Lower lobe of right lung (tissue), 2 donors: ENCODE results near the gene GPR137. TPM values are rescaled to one million over a fixed set of nuclear protein-coding genes. Genes with fewer than 3 reads are reported as not detected.

Source experiments
- ATAC-seq, 2 donors: fragments of 200-7000 bp; cut with Tn5 transposase; one replicate each; pipeline ENCODE4 v1.9.1; 2020 to 2022; ENCODE audit warnings: mild to moderate bottlenecking in 2 of 2, moderate library complexity in 2 of 2
- DNase-seq: peaks from one replicate; pipeline ENCODE4 v3.0.0-alpha.2; 2020
- H3K27ac ChIP-seq: fragments of 200-600 bp; one replicate; pipeline ENCODE4 v1.8.0; 2022
- H3K27me3 ChIP-seq: fragments of 200-600 bp; one replicate; pipeline ENCODE4 v1.8.0; 2022; ENCODE audit warnings: low read depth
- H3K36me3 ChIP-seq: fragments of 200-600 bp; one replicate; pipeline ENCODE4 v1.8.0; 2022; ENCODE audit warnings: mild to moderate bottlenecking
- H3K4me1 ChIP-seq: fragments of 200-600 bp; one replicate; pipeline ENCODE4 v1.8.0; 2022
- H3K4me3 ChIP-seq: fragments of 200-600 bp; one replicate; pipeline ENCODE4 v1.8.0; 2022; ENCODE audit warnings: mild to moderate bottlenecking
- H3K9me3 ChIP-seq: fragments of 200-600 bp; one replicate; pipeline ENCODE4 v1.8.0; 2022
- intact Hi-C: fragments of 100-400 bp; cut with DNase I; formaldehyde crosslinking; loops from one replicate; pipeline ENCODE4 v1.11.0; 2022
- total RNA-seq: library from RNA; stranded (reverse); fragmentation: NEBNext Ultra II Directional; extraction: Animal tissue kit (Norgen Biotek cat#: 25700); gene quantifications from one replicate; pipeline ENCODE4 v1.2.1, GENCODE V29; 2021
- TF ChIP-seq, protein P1 (sequence below): fragments of 200-600 bp; IDR thresholded peaks from one replicate; pipeline ENCODE4 v1.8.0; 2022; ENCODE audit warnings: antibody characterized with exemption, mild to moderate bottlenecking
- donor health status: DM: no; HTN: yes; CAD: no; lungs with severe emphysema.

GPR137 gene
- total RNA-seq, 1 donor from 2014 or later, result 37.7 TPM

DNA sequence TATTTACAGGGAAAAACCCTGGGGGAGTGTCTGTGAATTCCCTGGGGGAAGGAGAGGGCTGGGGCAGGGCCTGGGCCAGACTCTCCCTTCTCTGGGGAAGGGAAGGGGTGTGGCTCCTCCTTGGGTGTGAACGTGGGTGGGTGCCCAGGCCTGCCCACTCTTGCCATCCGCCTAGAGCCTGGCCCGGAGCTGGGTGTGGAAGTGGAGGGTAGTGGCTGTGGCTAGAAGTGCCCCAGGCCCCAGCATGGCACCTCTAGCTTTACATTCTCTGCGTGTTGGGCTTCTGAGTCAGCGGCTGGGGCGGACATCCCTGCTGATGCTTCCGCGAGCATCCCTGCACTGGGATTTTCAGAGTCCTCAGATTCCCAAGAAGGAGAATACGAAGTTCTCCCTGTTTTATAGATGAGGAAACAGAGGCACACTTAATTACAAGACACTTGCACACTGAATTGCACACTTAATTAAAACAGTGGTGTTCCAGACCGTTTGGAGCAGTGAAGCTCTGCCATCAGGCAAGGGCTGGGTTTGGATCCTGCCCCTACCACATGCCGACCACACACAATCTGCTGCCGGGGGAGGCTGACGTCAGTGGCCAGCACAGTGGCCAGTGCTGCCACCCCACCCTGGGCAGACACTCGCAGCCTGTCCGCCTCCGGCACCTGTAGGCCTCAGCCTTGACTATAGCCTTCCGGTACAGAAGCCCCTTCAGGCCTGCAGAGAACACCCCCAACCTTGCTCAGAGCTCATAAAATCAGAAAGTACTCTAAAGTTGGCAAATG, 8.8 kb upstream of the GPR137 start:
- Histone ChIP-seq H3K36me3 (peaks cover 51% of the 10 kb centered on the region), H3K27ac (no peak overlapping the region), H3K9me3 (no peaks in the 10 kb centered on the region), H3K27me3 (no peaks in the 10 kb centered on the region), H3K4me3 (no peak overlapping the region), H3K4me1 (peaks cover 10% of the 10 kb centered on the region)
- TF ChIP-seq, protein P1, sequence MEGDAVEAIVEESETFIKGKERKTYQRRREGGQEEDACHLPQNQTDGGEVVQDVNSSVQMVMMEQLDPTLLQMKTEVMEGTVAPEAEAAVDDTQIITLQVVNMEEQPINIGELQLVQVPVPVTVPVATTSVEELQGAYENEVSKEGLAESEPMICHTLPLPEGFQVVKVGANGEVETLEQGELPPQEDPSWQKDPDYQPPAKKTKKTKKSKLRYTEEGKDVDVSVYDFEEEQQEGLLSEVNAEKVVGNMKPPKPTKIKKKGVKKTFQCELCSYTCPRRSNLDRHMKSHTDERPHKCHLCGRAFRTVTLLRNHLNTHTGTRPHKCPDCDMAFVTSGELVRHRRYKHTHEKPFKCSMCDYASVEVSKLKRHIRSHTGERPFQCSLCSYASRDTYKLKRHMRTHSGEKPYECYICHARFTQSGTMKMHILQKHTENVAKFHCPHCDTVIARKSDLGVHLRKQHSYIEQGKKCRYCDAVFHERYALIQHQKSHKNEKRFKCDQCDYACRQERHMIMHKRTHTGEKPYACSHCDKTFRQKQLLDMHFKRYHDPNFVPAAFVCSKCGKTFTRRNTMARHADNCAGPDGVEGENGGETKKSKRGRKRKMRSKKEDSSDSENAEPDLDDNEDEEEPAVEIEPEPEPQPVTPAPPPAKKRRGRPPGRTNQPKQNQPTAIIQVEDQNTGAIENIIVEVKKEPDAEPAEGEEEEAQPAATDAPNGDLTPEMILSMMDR, result no peak
- intact Hi-C loops, result no loop called here
- peak; percentile 22 to 33 for ATAC-seq
- DNase-seq, result peak; percentile 53

DNA sequence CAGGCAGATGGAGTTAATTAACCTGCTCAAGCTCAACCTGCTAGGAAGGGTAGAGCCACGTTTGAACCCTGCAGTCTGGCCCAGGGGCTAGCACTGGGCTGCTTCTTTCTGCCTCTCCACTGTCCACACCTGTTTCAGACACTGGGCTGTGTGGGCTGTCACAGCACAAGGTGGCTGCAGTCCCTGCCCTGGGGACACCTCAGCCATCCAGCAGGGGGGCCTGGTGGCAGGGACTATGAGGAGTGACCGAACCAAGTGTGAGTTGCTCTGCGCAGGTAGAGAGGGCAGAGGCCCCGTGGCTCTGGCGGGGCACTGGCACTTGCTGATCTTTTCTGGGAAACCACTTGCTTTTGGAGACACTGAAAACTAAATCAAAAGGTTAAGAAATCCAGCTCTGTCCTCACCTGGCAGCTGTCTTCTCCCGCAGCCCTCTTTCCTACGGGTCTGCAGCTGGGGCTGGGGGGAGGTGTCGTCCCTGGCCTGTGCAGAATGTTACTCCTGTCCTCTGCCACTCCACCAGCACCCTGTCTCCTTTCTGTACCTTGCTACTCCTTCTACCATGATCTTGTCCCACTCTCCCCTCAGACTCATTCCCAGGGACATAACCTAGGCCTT, 7.0 kb upstream of the GPR137 start:
- TF ChIP-seq, protein P1, result no peak
- H3K36me3 ChIP-seq, result peaks cover 56% of the 10 kb centered on the region

DNA sequence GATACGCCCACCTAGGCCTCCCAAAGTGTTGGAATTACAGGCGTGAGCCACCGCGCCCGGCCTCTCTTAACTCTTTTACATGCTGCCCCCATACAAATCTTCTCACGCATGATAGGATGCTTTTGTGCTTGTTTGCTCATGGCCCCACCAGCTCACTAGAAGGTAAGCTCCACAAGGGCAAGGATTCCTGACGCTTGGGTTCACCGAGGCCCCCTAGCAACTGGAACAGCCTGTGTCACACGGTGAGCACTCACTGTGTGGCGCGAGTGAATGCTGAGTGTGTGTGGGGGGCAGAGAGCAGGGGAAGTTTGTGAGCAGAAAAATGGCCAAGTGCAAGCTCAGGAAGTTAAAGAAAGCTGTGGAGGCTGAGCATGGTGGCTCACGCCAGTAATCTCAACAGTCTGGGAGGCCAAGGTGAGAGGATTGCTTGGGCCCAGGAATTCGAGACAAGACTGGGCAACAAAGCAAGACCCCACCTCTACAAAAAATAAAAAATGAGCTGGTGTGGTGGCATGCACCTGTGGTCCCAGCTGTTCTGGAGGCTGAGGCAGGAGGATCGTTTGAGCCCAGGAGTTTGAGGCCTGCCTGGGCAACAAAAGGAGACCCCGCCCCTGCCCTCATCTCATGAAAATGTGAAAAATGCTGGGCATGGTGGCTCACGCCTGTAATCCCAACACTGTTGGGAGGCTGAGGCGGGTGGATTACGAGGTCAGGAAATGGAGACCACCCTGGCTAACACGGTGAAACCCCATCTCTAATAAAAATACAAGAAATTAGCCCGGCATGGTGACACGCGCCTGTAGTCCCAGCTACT, 3.5 kb upstream of the GPR137 start:
- no peak for ATAC-seq
- H3K36me3 ChIP-seq, result peaks cover 37% of the 10 kb centered on the region
- H3K27ac ChIP-seq, result no peak overlapping the region
- H3K4me1 ChIP-seq, result peaks cover 22% of the 10 kb centered on the region
- no peaks in the 10 kb centered on the region for H3K27me3 ChIP-seq
- intact Hi-C loops, result no loop called here
- TF ChIP-seq, protein P1, result no peak
- H3K4me3 ChIP-seq, result no peak overlapping the region
- DNase-seq, result no peak
- no peaks in the 10 kb centered on the region for H3K9me3 ChIP-seq

More for the DNA sequence above, 7.0 kb upstream of the GPR137 start:
- ATAC-seq (no peak), DNase-seq (no peak)
- intact Hi-C loops, result no loop called here
- Histone ChIP-seq H3K9me3 (no peaks in the 10 kb centered on the region), H3K4me3 (no peak overlapping the region), H3K27ac (no peak overlapping the region), H3K27me3 (no peaks in the 10 kb centered on the region), H3K4me1 (peaks cover 8% of the 10 kb centered on the region)

DNA sequence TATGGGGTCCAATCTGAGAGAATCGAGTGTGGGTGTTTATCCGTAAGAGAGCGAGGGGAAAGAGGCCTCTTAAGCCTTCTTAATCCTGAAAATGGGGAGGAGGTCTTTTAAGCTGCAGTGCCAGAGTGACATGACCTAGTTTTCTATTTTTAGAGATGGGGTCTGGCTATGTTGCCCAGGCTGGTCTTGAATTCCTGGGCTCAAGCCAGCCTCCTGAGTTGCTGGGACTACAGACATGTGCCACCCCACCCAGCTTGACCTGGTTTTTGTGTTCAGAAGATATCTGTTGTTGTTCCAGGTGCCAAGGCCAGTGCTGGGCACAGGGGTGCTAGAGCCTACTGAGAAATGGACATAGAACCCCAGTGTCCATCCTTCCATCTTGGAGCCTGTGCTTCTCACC, 2.6 kb upstream of the GPR137 start:
- Histone ChIP-seq H3K27ac (no peak overlapping the region), H3K4me1 (peaks cover 22% of the 10 kb centered on the region), H3K4me3 (peak overlapping the region; percentile 77), H3K27me3 (no peaks in the 10 kb centered on the region), H3K9me3 (no peaks in the 10 kb centered on the region), H3K36me3 (peaks cover 28% of the 10 kb centered on the region)
- no peak for ATAC-seq
- intact Hi-C loops, result no loop called here
- DNase-seq, result no peak
- TF ChIP-seq, protein P1, result no peak
